Endothelial cell of umbilical vein (primary cell): Measurements from ENCODE around the gene PHLPP1. TPM values are rescaled to one million over a fixed set of nuclear protein-coding genes. Genes with fewer than 3 reads are reported as not detected.
"Not testable (repeated sequence)": the region's sequence is repeated elsewhere in the genome, so short reads cannot be mapped to it uniquely, and the experiment has no call there.

ENCODE experiments used
- BruUV-seq: library from RNA; stranded (reverse); fragments of 400-500 nt; replicated peaks from 2 replicates; lab custom pipeline; 2021; lab: Mats Ljungman, UMichigan
- CTCF ChIA-PET: fragments of 300-600, 350-600 bp; sonication (Branson Sonifier 250); formaldehyde crosslinking; loops from one replicate; lab custom pipeline; 2021; ENCODE audit warnings: antibody characterized with exemption, inconsistent platforms; lab: Charles Lee
- POLR2A ChIA-PET: fragments of 300-600, 350-600 bp; sonication (Branson Sonifier 250); formaldehyde crosslinking; loops from one replicate; lab custom pipeline; 2021; ENCODE audit warnings: antibody characterized with exemption, inconsistent platforms; lab: Charles Lee
- DNase-seq: peaks from one replicate; pipeline ENCODE4 v3.0.0-alpha.2; 2011; ENCODE audit warnings: low read depth, low spot score
- FAIRE-seq: peaks from 2 replicates; lab custom pipeline; 2011; peaks lifted over from hg19 to GRCh38; lab: Jason Lieb, UNC
- H2AFZ ChIP-seq: 2 replicates; pipeline ENCODE4 v1.6.0; 2012; ENCODE audit warnings: low read depth, low read length, control low read depth, inconsistent platforms
- H3K27ac ChIP-seq: 2 replicates; pipeline ENCODE4 v1.5.1; 2011; ENCODE audit warnings: low read depth, mild to moderate bottlenecking, control low read depth, low read length, moderate library complexity; ENCODE audit not compliant: insufficient read depth
- H3K27me3 ChIP-seq, 2 experiments: 2 replicates each; pipeline versions ENCODE4 v1.6.0 to v1.6.1; 2011; ENCODE audit warnings: low read length in 2 of 2, mixed read lengths in 1 of 2; ENCODE audit not compliant: control insufficient read depth in 2 of 2, insufficient read depth in 2 of 2
- H3K36me3 ChIP-seq, 2 experiments: 2 replicates in 1 of 2; 3 replicates in 1 of 2; pipeline ENCODE4 v1.5.1; 2011; ENCODE audit warnings: low read length in 2 of 2, mild to moderate bottlenecking in 1 of 2, moderate library complexity in 1 of 2; ENCODE audit not compliant: control insufficient read depth in 2 of 2, insufficient read depth in 2 of 2; ENCODE audit errors: extremely low read depth in 1 of 2
- H3K4me1 ChIP-seq: 3 replicates; pipeline ENCODE4 v1.5.1; 2011; ENCODE audit warnings: mild to moderate bottlenecking, low read length; ENCODE audit not compliant: control insufficient read depth, insufficient read depth; ENCODE audit errors: extremely low read depth
- H3K4me2 ChIP-seq: 2 replicates; pipeline ENCODE4 v1.6.1; 2011; ENCODE audit warnings: low read length, control low read depth, mixed read lengths; ENCODE audit not compliant: insufficient read depth
- H3K4me3 ChIP-seq, 3 experiments: fragments of 200-600 bp in 1 of 3; sonication (generic), shearing (Covaris generic) in 1 of 3; replicated peaks in 1 of 3; 2 replicates each; pipeline ENCODE4 v1.5.1; 2011 to 2016; ENCODE audit warnings: control low read depth in 3 of 3, low read length in 3 of 3, mild to moderate bottlenecking in 2 of 3, inconsistent platforms in 1 of 3, low read depth in 1 of 3, moderate library complexity in 1 of 3; ENCODE audit not compliant: insufficient read depth in 1 of 3
- H3K79me2 ChIP-seq: 2 replicates; pipeline ENCODE4 v1.6.0; 2012; ENCODE audit warnings: low read length, inconsistent platforms; ENCODE audit not compliant: control insufficient read depth, insufficient read depth
- H3K9ac ChIP-seq: replicated peaks from 2 replicates; pipeline ENCODE3; 2011; ENCODE audit warnings: low read length, control low read depth; ENCODE audit not compliant: insufficient read depth; ENCODE audit errors: extremely low read depth
- H3K9me1 ChIP-seq: replicated peaks from 3 replicates; pipeline ENCODE4 v1.6.0; 2011; ENCODE audit warnings: mild to moderate bottlenecking, low read length; ENCODE audit not compliant: control insufficient read depth, insufficient read depth; ENCODE audit errors: extremely low read depth
- H3K9me3 ChIP-seq: replicated peaks from 2 replicates; pipeline ENCODE4 v1.5.1; 2012; ENCODE audit warnings: low read length, inconsistent platforms; ENCODE audit not compliant: control insufficient read depth, insufficient read depth
- H4K20me1 ChIP-seq: replicated peaks from 2 replicates; pipeline ENCODE3; 2011; ENCODE audit warnings: mild to moderate bottlenecking, low read length; ENCODE audit not compliant: control insufficient read depth, insufficient read depth; ENCODE audit errors: extremely low read depth
- CTCF ChIP-seq, 2 donors: IDR thresholded peaks; 1 replicate in 1 of 2; 2 replicates in 1 of 2; pipeline ENCODE4 v1.5.1; 2011; ENCODE audit warnings: low read length in 2 of 2, mild to moderate bottlenecking in 2 of 2, moderate library complexity in 2 of 2, control low read depth in 1 of 2, inconsistent platforms in 1 of 2, low read depth in 1 of 2; ENCODE audit not compliant: insufficient read depth in 1 of 2; ENCODE audit errors: extremely low read depth in 1 of 2
- EZH2 ChIP-seq: IDR thresholded peaks from 2 replicates; pipeline ENCODE4 v1.6.1; 2012; ENCODE audit warnings: borderline replicate concordance, low read depth, mild to moderate bottlenecking, moderate library complexity, low read length, inconsistent platforms; ENCODE audit not compliant: severe bottlenecking
- FOS ChIP-seq: IDR thresholded peaks from 2 replicates; pipeline ENCODE4 v1.6.1; 2011; ENCODE audit warnings: mild to moderate bottlenecking, low read length, moderate library complexity, borderline replicate concordance; ENCODE audit not compliant: insufficient read depth
- GATA2 ChIP-seq: IDR thresholded peaks from 2 replicates; pipeline ENCODE4 v1.7.0; 2011; ENCODE audit warnings: low read depth, mild to moderate bottlenecking, moderate library complexity, mixed read lengths, low read length; ENCODE audit not compliant: insufficient read length, insufficient read depth
- JUN ChIP-seq: IDR thresholded peaks from 2 replicates; pipeline ENCODE4 v1.6.1; 2011; ENCODE audit warnings: borderline replicate concordance, low read depth; ENCODE audit not compliant: insufficient read length, insufficient read depth
- MAX ChIP-seq: IDR thresholded peaks from 2 replicates; pipeline ENCODE4 v1.6.1; 2011; ENCODE audit not compliant: insufficient read depth, insufficient read length
- MYC ChIP-seq: IDR thresholded peaks from one replicate; pipeline ENCODE4 v1.6.1; 2011; ENCODE audit warnings: mild to moderate bottlenecking, low read depth, low read length
- POLR2A ChIP-seq: IDR thresholded peaks from 2 replicates; pipeline ENCODE4 v1.6.1; 2012; ENCODE audit warnings: low read depth, mild to moderate bottlenecking, control low read depth, low read length
- POLR2AphosphoS5 ChIP-seq: IDR thresholded peaks from 2 replicates; pipeline ENCODE4 v1.6.1; 2012; ENCODE audit warnings: low read depth, mild to moderate bottlenecking, control low read depth, low read length, moderate library complexity; ENCODE audit not compliant: insufficient read depth
- dilution Hi-C: fragments of 300-500 bp; cut with MboI; formaldehyde crosslinking; loops from one replicate; pipeline ENCODE4 v1.15.0; 2019; ENCODE audit warnings: low sequenced_read_pairs; ENCODE audit not compliant: extremely low pct_ligation_motif_present
- intact Hi-C: fragments of 100-400 bp; cut with micrococcal nuclease; formaldehyde crosslinking; loops from one replicate; pipeline ENCODE4 v1.10.0; 2022
- polyA plus RNA-seq, 4 experiments: library from polyadenylated mRNA; depleted of rRNA in 3 of 4; stranded (reverse) in 3 of 4; unstranded in 1 of 4; fragments of >200 nt; gene quantifications; 2 replicates each; pipeline versions ENCODE4 v1.2.1 to v1.2.3, GENCODE V29; 2011 to 2012; ENCODE audit warnings: missing spikeins in 1 of 4
- total RNA-seq: library from RNA; stranded (reverse); gene quantifications from 2 replicates; pipeline ENCODE4 v1.2.3, GENCODE V29; 2021

PHLPP1 gene
- total and polyA plus RNA-seq, 2 donors (not counting 3 experiments of a cell fraction or from before 2014, with no cell fraction given) = 4.0 to 10.8 TPM

GRCh38 chr18:62739911-62740310 lies 24.6 kb downstream of the PHLPP1 start:
- TF ChIP-seq POLR2A (no peak), MAX (no peak), JUN (no peak), GATA2 (no peak), POLR2AphosphoS5 (no peak), FOS (no peak), EZH2 (no peak), CTCF (IDR thresholded peaks at IDR 0.05; ENCODE audit: extremely low read depth in 1 of 2, insufficient read depth in 1 of 2, low read depth in 1 of 2, low read length in 2 of 2) (no peak), MYC (no peak)
- intact Hi-C loops (no loop called here), dilution Hi-C loops (no loop called here)
- Histone ChIP-seq H3K9me1 (no peaks in the 10 kb centered on the region), H3K79me2 (no peaks in the 10 kb centered on the region), H3K27ac (no peak overlapping the region), H3K4me1 (peaks cover 2% of the 10 kb centered on the region), H3K9me3 (no peaks in the 10 kb centered on the region), H3K27me3 (no peaks in the 10 kb centered on the region), H2AFZ (no peak overlapping the region), H3K36me3 (no peaks in the 10 kb centered on the region), H3K4me3 (no peak overlapping the region), H4K20me1 (no peaks in the 10 kb centered on the region), H3K9ac (no peak overlapping the region), H3K4me2 (no peak overlapping the region)
- CTCF ChIA-PET = interaction anchor here (1.2 kb wide), 2 partner anchors 22 to 218 kb away, joined by 3 to 4 read pairs; no protein-coding TSS in a partner anchor
- no TSS peak for BruUV-seq
- DNase-seq = no peak
- POLR2A ChIA-PET = no interaction called here
- FAIRE-seq = no peak

GRCh38 chr18:62740650-62741049 lies 25.3 kb downstream of the PHLPP1 start:
- H3K4me1 ChIP-seq, DNase-seq, H3K79me2 ChIP-seq, H3K27me3 ChIP-seq, POLR2A ChIA-PET, H3K9me1 ChIP-seq, BruUV-seq, intact Hi-C loops, dilution Hi-C loops, FAIRE-seq, H3K27ac ChIP-seq, H3K9ac ChIP-seq, H3K4me2 ChIP-seq, H4K20me1 ChIP-seq, H3K9me3 ChIP-seq, H2AFZ ChIP-seq, H3K36me3 ChIP-seq, H3K4me3 ChIP-seq: not testable (repeated sequence)
- CTCF ChIA-PET = interaction anchor here (1.2 to 1.3 kb wide), 2 partner anchors 11 to 217 kb away, joined by 3 to 4 read pairs; no protein-coding TSS in a partner anchor
